GM23338 (cell line): ENCODE data around the gene GRK2. TPM values are rescaled to one million over a fixed set of nuclear protein-coding genes. Genes with fewer than 3 reads are reported as not detected.

Experiments used
- ATAC-seq: fragments of 200-7000 bp; cut with Tn5 transposase; 3 replicates; pipeline ENCODE4 v1.9.1; 2020
- DNase-seq: peaks from one replicate; pipeline ENCODE4 v3.0.0-alpha.2; 2015; ENCODE audit warnings: low spot score
- H2AFZ ChIP-seq: fragments of 200-600 bp; sonication (generic); 2 replicates; pipeline ENCODE4 v1.8.0; 2016; ENCODE audit warnings: antibody characterized with exemption, mild to moderate bottlenecking, moderate library complexity
- H3F3A ChIP-seq: fragments of 200-600 bp; sonication (generic); replicated peaks from 2 replicates; pipeline ENCODE4 v1.8.0; 2017; ENCODE audit warnings: antibody characterized with exemption, mixed run types, low read depth
- H3K27ac ChIP-seq: fragments of 200-600 bp; sonication (generic); 2 replicates; pipeline ENCODE4 v1.6.1; 2016; ENCODE audit warnings: low read depth
- H3K27me3 ChIP-seq: fragments of 200-600 bp; sonication (generic); 2 replicates; pipeline ENCODE4 v1.8.0; 2016; ENCODE audit warnings: mild to moderate bottlenecking, mixed run types, moderate library complexity; ENCODE audit not compliant: insufficient read depth
- H3K36me3 ChIP-seq: fragments of 200-600 bp; sonication (generic); 2 replicates; pipeline ENCODE4 v1.8.0; 2016; ENCODE audit warnings: mild to moderate bottlenecking; ENCODE audit not compliant: insufficient read depth
- H3K4me1 ChIP-seq: fragments of 200-600 bp; sonication (generic); 2 replicates; pipeline ENCODE4 v1.8.0; 2016; ENCODE audit warnings: mild to moderate bottlenecking, moderate library complexity; ENCODE audit not compliant: insufficient read depth
- H3K4me2 ChIP-seq: fragments of 200-600 bp; sonication (generic); 2 replicates; pipeline ENCODE4 v1.7.1; 2017; ENCODE audit warnings: mixed run types
- H3K4me3 ChIP-seq: fragments of 200-600 bp; sonication (generic); 2 replicates; pipeline ENCODE4 v1.6.1; 2016; ENCODE audit warnings: mixed run types
- H3K79me2 ChIP-seq: fragments of 200-600 bp; sonication (generic); replicated peaks from 2 replicates; pipeline ENCODE4 v1.8.0; 2017; ENCODE audit warnings: mild to moderate bottlenecking; ENCODE audit not compliant: insufficient read depth
- H3K9me2 ChIP-seq: fragments of 200-600 bp; sonication (generic); 2 replicates; pipeline ENCODE4 v1.8.0; 2017; ENCODE audit not compliant: insufficient read depth
- H4K20me1 ChIP-seq: fragments of 200-600 bp; sonication (generic); replicated peaks from 2 replicates; pipeline ENCODE4 v1.8.0; 2017; ENCODE audit warnings: mild to moderate bottlenecking; ENCODE audit not compliant: insufficient read depth
- H3K27ac Mint-ChIP-seq: 2 replicates; pipeline ENCODE4 v1.8.0; 2020; ENCODE audit warnings: inconsistent platforms, mild to moderate bottlenecking, moderate library complexity, mixed read lengths
- H3K27me3 Mint-ChIP-seq: 3 replicates; pipeline ENCODE4 v1.8.0; 2022; ENCODE audit warnings: low read depth, mild to moderate bottlenecking, moderate library complexity, mixed read lengths, inconsistent platforms; ENCODE audit not compliant: insufficient read depth, poor library complexity
- H3K36me3 Mint-ChIP-seq: 3 replicates; pipeline ENCODE4 v1.8.0; 2021; ENCODE audit warnings: low read depth, mild to moderate bottlenecking, inconsistent platforms, moderate library complexity, mixed read lengths
- H3K4me1 Mint-ChIP-seq: 3 replicates; pipeline ENCODE4 v1.8.0; 2020; ENCODE audit warnings: mild to moderate bottlenecking, inconsistent platforms, mixed read lengths
- H3K4me3 Mint-ChIP-seq: 3 replicates; pipeline ENCODE4 v1.8.0; 2021; ENCODE audit warnings: moderate library complexity, mild to moderate bottlenecking, inconsistent platforms, mixed read lengths
- H3K9me3 Mint-ChIP-seq: 3 replicates; pipeline ENCODE4 v1.8.0; 2020; ENCODE audit warnings: moderate library complexity, mild to moderate bottlenecking, inconsistent platforms, mixed read lengths
- EZH2 ChIP-seq: fragments of 200-600 bp; sonication (generic); IDR thresholded peaks from one replicate; pipeline ENCODE4 v1.8.0; 2017; ENCODE audit warnings: antibody characterized with exemption, mild to moderate bottlenecking, low read depth; ENCODE audit not compliant: unreplicated experiment
- POLR2AphosphoS5 ChIP-seq: IDR thresholded peaks from 2 replicates; pipeline ENCODE4 v1.6.1; 2016; ENCODE audit warnings: antibody characterized with exemption, low read depth
- STAT1 ChIP-seq: IDR thresholded peaks from one replicate; pipeline ENCODE4 v1.6.1; 2016; ENCODE audit warnings: antibody characterized with exemption; ENCODE audit not compliant: unreplicated experiment
- polyA plus RNA-seq: library from polyadenylated mRNA; unstranded; fragments of >200 nt; fragmentation: Nextera tagmentation; extraction: Ambion mirVana; gene quantifications from 2 replicates; pipeline ENCODE4 v1.2.1, GENCODE V29; 2016
- total RNA-seq: library from RNA; depleted of rRNA; stranded (reverse); fragments of >200 nt; shearing (Covaris generic); gene quantifications from 2 replicates; pipeline ENCODE4 v1.2.3, GENCODE V29; 2014
- TF ChIP-seq, protein P1 (sequence below): fragments of 250-450 bp; sonication (Bioruptor Pico); IDR thresholded peaks from 2 replicates; pipeline ENCODE4 v1.5.0; 2020; ENCODE audit warnings: mild to moderate bottlenecking, moderate library complexity
- TF ChIP-seq, protein P2 (sequence below): IDR thresholded peaks from one replicate; pipeline ENCODE4 v1.6.1; 2018; ENCODE audit warnings: antibody characterized with exemption; ENCODE audit not compliant: unreplicated experiment
- TF ChIP-seq, protein P3 (sequence below), 2 experiments: fragments of 200-600 bp in 1 of 2; sonication (generic) in 1 of 2; conservative IDR thresholded peaks; 2 replicates each; pipeline versions ENCODE4 v1.5.1 to v1.6.1; 2016 to 2017; ENCODE audit warnings: antibody characterized with exemption in 2 of 2, low read depth in 2 of 2, mild to moderate bottlenecking in 2 of 2, moderate library complexity in 1 of 2

GRK2 gene
- total and polyA plus RNA-seq, 2 experiments from 2014 or later, result 19.5 to 72.5 TPM

DNA sequence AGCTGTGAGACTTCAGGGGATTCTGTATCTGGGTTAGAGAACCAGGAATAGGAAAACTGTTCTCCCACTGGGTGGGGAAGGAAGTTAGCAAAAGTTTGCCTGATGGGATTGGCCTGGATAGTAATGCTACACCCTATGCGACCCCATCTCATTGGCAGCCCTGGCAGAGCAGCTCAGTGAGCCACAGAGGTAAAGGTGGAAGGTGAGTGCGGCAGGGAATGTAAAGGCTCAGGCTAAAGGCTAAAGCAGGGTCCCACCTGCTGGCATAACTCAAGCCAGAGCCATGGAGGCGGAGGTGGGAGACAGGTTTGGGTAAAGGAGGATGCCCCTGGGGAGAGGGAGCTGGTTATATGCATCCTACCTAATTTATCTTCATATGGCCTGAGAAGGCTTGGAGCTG is 55.8 kb downstream of the GRK2 start (continued):
- TF ChIP-seq, protein P1, sequence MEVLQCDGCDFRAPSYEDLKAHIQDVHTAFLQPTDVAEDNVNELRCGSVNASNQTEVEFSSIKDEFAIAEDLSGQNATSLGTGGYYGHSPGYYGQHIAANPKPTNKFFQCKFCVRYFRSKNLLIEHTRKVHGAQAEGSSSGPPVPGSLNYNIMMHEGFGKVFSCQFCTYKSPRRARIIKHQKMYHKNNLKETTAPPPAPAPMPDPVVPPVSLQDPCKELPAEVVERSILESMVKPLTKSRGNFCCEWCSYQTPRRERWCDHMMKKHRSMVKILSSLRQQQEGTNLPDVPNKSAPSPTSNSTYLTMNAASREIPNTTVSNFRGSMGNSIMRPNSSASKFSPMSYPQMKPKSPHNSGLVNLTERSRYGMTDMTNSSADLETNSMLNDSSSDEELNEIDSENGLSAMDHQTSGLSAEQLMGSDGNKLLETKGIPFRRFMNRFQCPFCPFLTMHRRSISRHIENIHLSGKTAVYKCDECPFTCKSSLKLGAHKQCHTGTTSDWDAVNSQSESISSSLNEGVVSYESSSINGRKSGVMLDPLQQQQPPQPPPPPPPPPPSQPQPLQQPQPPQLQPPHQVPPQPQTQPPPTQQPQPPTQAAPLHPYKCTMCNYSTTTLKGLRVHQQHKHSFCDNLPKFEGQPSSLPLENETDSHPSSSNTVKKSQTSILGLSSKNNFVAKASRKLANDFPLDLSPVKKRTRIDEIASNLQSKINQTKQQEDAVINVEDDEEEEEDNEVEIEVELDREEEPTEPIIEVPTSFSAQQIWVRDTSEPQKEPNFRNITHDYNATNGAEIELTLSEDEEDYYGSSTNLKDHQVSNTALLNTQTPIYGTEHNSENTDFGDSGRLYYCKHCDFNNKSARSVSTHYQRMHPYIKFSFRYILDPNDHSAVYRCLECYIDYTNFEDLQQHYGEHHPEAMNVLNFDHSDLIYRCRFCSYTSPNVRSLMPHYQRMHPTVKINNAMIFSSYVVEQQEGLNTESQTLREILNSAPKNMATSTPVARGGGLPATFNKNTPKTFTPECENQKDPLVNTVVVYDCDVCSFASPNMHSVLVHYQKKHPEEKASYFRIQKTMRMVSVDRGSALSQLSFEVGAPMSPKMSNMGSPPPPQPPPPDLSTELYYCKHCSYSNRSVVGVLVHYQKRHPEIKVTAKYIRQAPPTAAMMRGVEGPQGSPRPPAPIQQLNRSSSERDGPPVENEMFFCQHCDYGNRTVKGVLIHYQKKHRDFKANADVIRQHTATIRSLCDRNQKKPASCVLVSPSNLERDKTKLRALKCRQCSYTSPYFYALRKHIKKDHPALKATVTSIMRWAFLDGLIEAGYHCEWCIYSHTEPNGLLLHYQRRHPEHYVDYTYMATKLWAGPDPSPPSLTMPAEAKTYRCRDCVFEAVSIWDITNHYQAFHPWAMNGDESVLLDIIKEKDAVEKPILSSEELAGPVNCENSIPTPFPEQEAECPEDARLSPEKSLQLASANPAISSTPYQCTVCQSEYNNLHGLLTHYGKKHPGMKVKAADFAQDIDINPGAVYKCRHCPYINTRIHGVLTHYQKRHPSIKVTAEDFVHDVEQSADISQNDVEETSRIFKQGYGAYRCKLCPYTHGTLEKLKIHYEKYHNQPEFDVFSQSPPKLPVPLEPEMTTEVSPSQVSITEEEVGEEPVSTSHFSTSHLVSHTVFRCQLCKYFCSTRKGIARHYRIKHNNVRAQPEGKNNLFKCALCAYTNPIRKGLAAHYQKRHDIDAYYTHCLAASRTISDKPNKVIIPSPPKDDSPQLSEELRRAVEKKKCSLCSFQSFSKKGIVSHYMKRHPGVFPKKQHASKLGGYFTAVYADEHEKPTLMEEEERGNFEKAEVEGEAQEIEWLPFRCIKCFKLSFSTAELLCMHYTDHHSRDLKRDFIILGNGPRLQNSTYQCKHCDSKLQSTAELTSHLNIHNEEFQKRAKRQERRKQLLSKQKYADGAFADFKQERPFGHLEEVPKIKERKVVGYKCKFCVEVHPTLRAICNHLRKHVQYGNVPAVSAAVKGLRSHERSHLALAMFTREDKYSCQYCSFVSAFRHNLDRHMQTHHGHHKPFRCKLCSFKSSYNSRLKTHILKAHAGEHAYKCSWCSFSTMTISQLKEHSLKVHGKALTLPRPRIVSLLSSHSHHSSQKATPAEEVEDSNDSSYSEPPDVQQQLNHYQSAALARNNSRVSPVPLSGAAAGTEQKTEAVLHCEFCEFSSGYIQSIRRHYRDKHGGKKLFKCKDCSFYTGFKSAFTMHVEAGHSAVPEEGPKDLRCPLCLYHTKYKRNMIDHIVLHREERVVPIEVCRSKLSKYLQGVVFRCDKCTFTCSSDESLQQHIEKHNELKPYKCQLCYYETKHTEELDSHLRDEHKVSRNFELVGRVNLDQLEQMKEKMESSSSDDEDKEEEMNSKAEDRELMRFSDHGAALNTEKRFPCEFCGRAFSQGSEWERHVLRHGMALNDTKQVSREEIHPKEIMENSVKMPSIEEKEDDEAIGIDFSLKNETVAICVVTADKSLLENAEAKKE (CRISPR knock-in tag), result no peak
- TF ChIP-seq, protein P2, sequence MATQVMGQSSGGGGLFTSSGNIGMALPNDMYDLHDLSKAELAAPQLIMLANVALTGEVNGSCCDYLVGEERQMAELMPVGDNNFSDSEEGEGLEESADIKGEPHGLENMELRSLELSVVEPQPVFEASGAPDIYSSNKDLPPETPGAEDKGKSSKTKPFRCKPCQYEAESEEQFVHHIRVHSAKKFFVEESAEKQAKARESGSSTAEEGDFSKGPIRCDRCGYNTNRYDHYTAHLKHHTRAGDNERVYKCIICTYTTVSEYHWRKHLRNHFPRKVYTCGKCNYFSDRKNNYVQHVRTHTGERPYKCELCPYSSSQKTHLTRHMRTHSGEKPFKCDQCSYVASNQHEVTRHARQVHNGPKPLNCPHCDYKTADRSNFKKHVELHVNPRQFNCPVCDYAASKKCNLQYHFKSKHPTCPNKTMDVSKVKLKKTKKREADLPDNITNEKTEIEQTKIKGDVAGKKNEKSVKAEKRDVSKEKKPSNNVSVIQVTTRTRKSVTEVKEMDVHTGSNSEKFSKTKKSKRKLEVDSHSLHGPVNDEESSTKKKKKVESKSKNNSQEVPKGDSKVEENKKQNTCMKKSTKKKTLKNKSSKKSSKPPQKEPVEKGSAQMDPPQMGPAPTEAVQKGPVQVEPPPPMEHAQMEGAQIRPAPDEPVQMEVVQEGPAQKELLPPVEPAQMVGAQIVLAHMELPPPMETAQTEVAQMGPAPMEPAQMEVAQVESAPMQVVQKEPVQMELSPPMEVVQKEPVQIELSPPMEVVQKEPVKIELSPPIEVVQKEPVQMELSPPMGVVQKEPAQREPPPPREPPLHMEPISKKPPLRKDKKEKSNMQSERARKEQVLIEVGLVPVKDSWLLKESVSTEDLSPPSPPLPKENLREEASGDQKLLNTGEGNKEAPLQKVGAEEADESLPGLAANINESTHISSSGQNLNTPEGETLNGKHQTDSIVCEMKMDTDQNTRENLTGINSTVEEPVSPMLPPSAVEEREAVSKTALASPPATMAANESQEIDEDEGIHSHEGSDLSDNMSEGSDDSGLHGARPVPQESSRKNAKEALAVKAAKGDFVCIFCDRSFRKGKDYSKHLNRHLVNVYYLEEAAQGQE, result no peak
- TF ChIP-seq POLR2AphosphoS5 (no peak), EZH2 (no peak), STAT1 (no peak)

DNA sequence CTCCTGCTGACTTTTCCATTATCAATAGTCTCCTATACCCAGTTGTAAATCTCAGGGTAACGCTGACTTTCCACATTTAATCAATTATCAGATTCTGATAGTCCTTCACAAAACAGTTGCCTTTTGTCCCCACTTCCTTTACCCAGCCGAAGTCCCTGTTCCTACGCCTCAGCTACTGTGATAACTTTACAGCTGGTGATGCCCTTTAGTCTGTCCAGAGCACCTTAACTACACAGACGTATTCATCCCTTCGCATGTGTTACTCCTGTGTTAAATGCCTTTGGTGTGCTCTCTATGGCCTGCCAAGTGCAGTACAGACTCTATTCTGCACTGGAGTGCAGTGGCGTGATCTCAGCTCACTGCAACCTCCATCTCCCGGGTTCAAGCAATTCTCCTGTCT is 57.3 kb downstream of the GRK2 start:
- Mint-ChIP-seq H3K27ac (no peak overlapping the region), H3K9me3 (no peaks in the 10 kb centered on the region; the same call in 2 of the 3 replicates), H3K4me3 (no peak overlapping the region), H3K4me1 (peaks cover 7% of the 10 kb centered on the region), H3K36me3 (no peaks in the 10 kb centered on the region; the same call in 2 of the 3 replicates), H3K27me3 (peaks cover 12% of the 10 kb centered on the region)
- Histone ChIP-seq H2AFZ (no peak overlapping the region), H3K4me1 (peaks cover under 1% of the 10 kb centered on the region; the same call in 1 of the 2 replicates), H3K9me2 (no peaks in the 10 kb centered on the region), H3K36me3 (no peaks in the 10 kb centered on the region), H4K20me1 (no peaks in the 10 kb centered on the region), H3K4me3 (no peak overlapping the region), H3K79me2 (no peaks in the 10 kb centered on the region), H3K27me3 (peaks cover 16% of the 10 kb centered on the region), H3K4me2 (no peak overlapping the region), H3F3A (peaks cover 6% of the 10 kb centered on the region; the same call in 1 of the 2 replicates), H3K27ac (no peak overlapping the region)
- ATAC-seq (no peak), DNase-seq (no peak)
- TF ChIP-seq STAT1, result no peak
- TF ChIP-seq, protein P3, sequence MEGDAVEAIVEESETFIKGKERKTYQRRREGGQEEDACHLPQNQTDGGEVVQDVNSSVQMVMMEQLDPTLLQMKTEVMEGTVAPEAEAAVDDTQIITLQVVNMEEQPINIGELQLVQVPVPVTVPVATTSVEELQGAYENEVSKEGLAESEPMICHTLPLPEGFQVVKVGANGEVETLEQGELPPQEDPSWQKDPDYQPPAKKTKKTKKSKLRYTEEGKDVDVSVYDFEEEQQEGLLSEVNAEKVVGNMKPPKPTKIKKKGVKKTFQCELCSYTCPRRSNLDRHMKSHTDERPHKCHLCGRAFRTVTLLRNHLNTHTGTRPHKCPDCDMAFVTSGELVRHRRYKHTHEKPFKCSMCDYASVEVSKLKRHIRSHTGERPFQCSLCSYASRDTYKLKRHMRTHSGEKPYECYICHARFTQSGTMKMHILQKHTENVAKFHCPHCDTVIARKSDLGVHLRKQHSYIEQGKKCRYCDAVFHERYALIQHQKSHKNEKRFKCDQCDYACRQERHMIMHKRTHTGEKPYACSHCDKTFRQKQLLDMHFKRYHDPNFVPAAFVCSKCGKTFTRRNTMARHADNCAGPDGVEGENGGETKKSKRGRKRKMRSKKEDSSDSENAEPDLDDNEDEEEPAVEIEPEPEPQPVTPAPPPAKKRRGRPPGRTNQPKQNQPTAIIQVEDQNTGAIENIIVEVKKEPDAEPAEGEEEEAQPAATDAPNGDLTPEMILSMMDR (conservative IDR thresholded peaks at IDR 0.05; ENCODE audit: low read depth in 2 of 2), result no peak
